Measurements from ENCODE around the gene PLP2. TPM values are rescaled to one million over a fixed set of nuclear protein-coding genes. Genes with fewer than 3 reads are reported as not detected.

PLP2 gene
- total RNA-seq, 2 donors from 2014 or later = 142 to 169 TPM

- DNase-seq (ENCODE audit: low spot score in 2 of 2) = no peak
Measured at GRCh38 chrX:49209434-49210251, 37.9 kb downstream of the PLP2 start.

DNA sequence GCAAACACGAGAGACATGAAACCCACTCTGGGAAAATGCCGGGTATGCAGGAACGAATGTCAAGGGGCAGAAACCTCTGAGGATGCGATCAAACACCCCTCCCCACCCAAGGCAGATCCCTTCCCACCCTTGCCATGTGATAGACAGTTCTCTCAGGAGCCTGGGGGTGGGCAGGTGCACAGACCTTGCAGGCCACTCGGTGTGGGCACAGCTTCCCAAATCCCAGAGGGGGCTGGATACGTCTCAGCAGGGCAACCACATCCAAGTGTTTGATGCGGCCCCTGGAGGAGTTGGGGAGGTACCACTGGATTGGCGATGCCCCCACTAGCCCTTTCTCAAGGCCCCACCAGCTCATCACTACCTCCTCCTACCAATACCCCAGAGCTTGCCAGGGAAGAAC lies 38.7 kb downstream of the PLP2 start:
- ATAC-seq = no peak
- Mint-ChIP-seq H3K9me3 (peaks cover 6 to 7% of the 10 kb centered on the region in 2 donors), H3K27ac (peak overlapping the region in 1 of 2 donors; percentile 35), H3K36me3 (no peaks in the 10 kb centered on the region)
- no peak for DNase-seq (ENCODE audit: low spot score in 2 of 2)

More at GRCh38 chrX:49209434-49210251, 37.9 kb downstream of the PLP2 start:
- peak in 1 of 2 donors; percentile 80 for ATAC-seq
- no peak overlapping the region for H3K27ac Mint-ChIP-seq
- peaks cover 6 to 7% of the 10 kb centered on the region in 2 donors for H3K9me3 Mint-ChIP-seq
- H3K36me3 Mint-ChIP-seq = no peaks in the 10 kb centered on the region

DNA sequence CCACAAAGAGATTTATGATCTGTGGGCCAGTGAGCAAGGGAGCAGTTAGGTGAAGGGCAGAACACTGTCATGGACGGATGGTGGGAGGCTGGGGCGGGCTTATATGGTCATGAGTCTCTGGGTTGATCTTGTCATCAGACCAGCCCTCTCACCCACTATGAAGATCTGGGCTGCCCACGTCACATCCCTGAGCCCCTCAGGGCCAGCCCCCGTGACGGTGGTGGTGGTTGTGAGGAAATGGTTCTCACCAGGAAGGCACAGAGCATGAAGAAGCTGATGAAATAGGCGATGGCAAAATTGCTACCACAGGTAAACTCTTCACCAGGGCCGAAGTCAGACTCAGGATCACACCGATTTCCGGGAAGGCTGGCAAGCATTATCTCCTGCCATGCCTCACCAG lies 39.4 kb downstream of the PLP2 start:
- no peak for ATAC-seq
- H3K36me3 Mint-ChIP-seq = no peaks in the 10 kb centered on the region
- H3K9me3 Mint-ChIP-seq = peaks cover 6 to 7% of the 10 kb centered on the region in 2 donors
- no peak for DNase-seq (ENCODE audit: low spot score in 2 of 2)
- H3K27ac Mint-ChIP-seq = peak overlapping the region in 1 of 2 donors; percentile 35

- DNase-seq (ENCODE audit: low spot score in 2 of 2) = no peak
- Mint-ChIP-seq H3K27ac (no peak overlapping the region), H3K9me3 (peaks cover 6 to 7% of the 10 kb centered on the region in 2 donors), H3K36me3 (no peaks in the 10 kb centered on the region)
- ATAC-seq = no peak
Measured at GRCh38 chrX:49212209-49212608, 40.5 kb downstream of the PLP2 start.

- ATAC-seq (no peak), DNase-seq (ENCODE audit: low spot score in 2 of 2) (no peak)
- Mint-ChIP-seq H3K27ac (no peak overlapping the region), H3K36me3 (no peaks in the 10 kb centered on the region), H3K9me3 (peaks cover 6 to 7% of the 10 kb centered on the region in 2 donors)
Measured at GRCh38 chrX:49212861-49213260, 41.2 kb downstream of the PLP2 start.

DNA sequence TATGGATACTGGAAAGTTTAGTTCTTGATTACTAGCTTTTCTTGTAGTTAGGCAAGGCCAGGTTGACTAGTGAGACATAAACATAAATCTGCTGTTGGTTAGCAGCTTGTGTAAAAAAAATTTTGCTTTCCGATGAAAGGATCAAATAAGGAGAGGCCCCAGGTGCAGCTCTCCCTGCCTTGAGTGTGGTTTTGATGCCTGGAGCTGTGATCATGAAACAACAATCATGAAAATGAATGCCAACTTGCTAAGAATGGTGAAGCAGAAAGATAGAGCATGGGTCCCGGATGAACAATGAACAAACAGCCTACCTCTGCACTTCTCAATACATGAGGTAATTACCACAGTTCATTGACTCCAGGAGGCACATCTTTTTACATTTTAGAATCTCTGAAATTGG lies 42.7 kb downstream of the PLP2 start:
- DNase-seq (ENCODE audit: low spot score in 2 of 2) = no peak
- peaks cover 6 to 7% of the 10 kb centered on the region in 2 donors for H3K9me3 Mint-ChIP-seq
- no peak for ATAC-seq
- no peaks in the 10 kb centered on the region for H3K36me3 Mint-ChIP-seq
- H3K27ac Mint-ChIP-seq = no peak overlapping the region

DNA sequence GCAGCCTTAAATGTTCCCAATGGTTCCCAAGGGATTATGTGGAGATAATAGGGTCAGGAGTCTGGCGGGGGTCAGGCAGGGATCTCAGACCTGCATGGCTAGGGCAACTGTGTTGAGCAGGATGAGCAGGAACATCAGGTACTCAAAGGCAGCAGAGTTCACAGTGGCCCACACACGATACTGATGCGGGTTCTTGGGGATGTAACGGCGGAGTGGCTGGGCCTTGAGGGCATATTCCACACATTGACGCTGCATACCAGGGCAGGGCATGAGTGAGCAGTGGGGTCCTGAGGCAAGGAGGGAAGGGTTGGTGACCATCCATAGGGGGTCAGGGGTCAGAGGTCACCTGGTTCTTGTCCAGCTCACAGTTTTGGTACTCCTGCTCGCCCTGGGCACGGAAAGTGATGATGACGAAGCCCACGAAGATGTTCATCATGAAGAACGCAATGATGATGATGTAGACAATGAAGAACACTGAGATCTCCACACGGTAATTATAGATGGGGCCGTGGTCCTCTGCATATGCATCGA lies 43.4 kb downstream of the PLP2 start:
- no peak overlapping the region for H3K27ac Mint-ChIP-seq
- H3K36me3 Mint-ChIP-seq = no peaks in the 10 kb centered on the region
- H3K9me3 Mint-ChIP-seq = peaks cover 6 to 7% of the 10 kb centered on the region in 2 donors
- DNase-seq (ENCODE audit: low spot score in 2 of 2) (no peak), ATAC-seq (no peak)

GRCh38 chrX:49220100-49220499 lies 48.4 kb downstream of the PLP2 start:
- H3K36me3 Mint-ChIP-seq = no peaks in the 10 kb centered on the region
- no peaks in the 10 kb centered on the region for H3K9me3 Mint-ChIP-seq
- ATAC-seq (no peak), DNase-seq (ENCODE audit: low spot score in 2 of 2) (no peak)
- H3K27ac Mint-ChIP-seq = no peak overlapping the region

GRCh38 chrX:49221868-49222267 lies 50.2 kb downstream of the PLP2 start:
- Mint-ChIP-seq H3K9me3 (no peaks in the 10 kb centered on the region), H3K27ac (no peak overlapping the region), H3K36me3 (no peaks in the 10 kb centered on the region)
- ATAC-seq = no peak
- DNase-seq (ENCODE audit: low spot score in 2 of 2) = no peak

Other genes starting within 250 kb of the PLP2 start
- 10 to 100 TPM; 76.8 to 82.4 TPM for gene OTUD5, start 214.3 kb upstream of the PLP2 start, total RNA-seq
- gene KCND1, start 200.1 kb upstream of the PLP2 start, total RNA-seq = 10 to 100 TPM in 1 of 2 donors, 1 to 10 TPM in 1; 4.9 to 15.5 TPM
- 100 to 1,000 TPM in 1 of 2 donors, 10 to 100 TPM in 1; 92.3 to 140 TPM for gene GRIPAP1, start 169.6 kb upstream of the PLP2 start, total RNA-seq
- 10 to 100 TPM; 34.8 to 41.8 TPM for gene TFE3, start 128.5 kb upstream of the PLP2 start, total RNA-seq
- gene CCDC120, start 112.9 kb upstream of the PLP2 start, total RNA-seq = 1 to 10 TPM; 4.5 to 5.7 TPM
- gene PRAF2, start 97.9 kb upstream of the PLP2 start, total RNA-seq = 10 to 100 TPM; 10.9 to 40.9 TPM
- gene WDR45, start 92.0 kb upstream of the PLP2 start, total RNA-seq = 10 to 100 TPM; 24.6 to 57.5 TPM
- gene GPKOW, start 48.2 kb upstream of the PLP2 start, total RNA-seq = 10 to 100 TPM; 15.6 to 24.5 TPM
- 1 to 10 TPM; 1.2 to 3.6 TPM for gene MAGIX, start 9.1 kb upstream of the PLP2 start, total RNA-seq
- gene PRICKLE3, start 14.5 kb downstream of the PLP2 start, total RNA-seq = 10 to 100 TPM; 22.8 to 27.3 TPM
- 10 to 100 TPM; 11.2 to 69.3 TPM for gene SYP, start 28.3 kb downstream of the PLP2 start, total RNA-seq
- 1 to 10 TPM; 1.7 to 2.6 TPM for gene CACNA1F, start 61.4 kb downstream of the PLP2 start, total RNA-seq
- gene CCDC22, start 63.6 kb downstream of the PLP2 start, total RNA-seq = 10 to 100 TPM; 18.3 to 26.4 TPM
- gene FOXP3, start 92.8 kb downstream of the PLP2 start, total RNA-seq = 10 to 100 TPM in 1 of 2 donors, 1 to 10 TPM in 1; 5.4 to 24.3 TPM
- 1 to 10 TPM; 4.2 to 5.3 TPM for gene PPP1R3F, start 97.9 kb downstream of the PLP2 start, total RNA-seq
- gene GAGE10, start 131.7 kb downstream of the PLP2 start, total RNA-seq = not detected
- gene GAGE12J, start 150.1 kb downstream of the PLP2 start, total RNA-seq = not detected
- gene GAGE13, start 159.7 kb downstream of the PLP2 start, total RNA-seq = not detected

All from activated naive CD4-positive, alpha-beta T cell treated with anti-CD3 and anti-CD28 coated beads, Interleukin-2, amount 50 U/mL, for 72 hours (primary cell).